ENCODE data around the gene DLD.
A peak's percentile ranks its signal among the peaks of the same experiment; 100 is the strongest.

DLD gene

DNA sequence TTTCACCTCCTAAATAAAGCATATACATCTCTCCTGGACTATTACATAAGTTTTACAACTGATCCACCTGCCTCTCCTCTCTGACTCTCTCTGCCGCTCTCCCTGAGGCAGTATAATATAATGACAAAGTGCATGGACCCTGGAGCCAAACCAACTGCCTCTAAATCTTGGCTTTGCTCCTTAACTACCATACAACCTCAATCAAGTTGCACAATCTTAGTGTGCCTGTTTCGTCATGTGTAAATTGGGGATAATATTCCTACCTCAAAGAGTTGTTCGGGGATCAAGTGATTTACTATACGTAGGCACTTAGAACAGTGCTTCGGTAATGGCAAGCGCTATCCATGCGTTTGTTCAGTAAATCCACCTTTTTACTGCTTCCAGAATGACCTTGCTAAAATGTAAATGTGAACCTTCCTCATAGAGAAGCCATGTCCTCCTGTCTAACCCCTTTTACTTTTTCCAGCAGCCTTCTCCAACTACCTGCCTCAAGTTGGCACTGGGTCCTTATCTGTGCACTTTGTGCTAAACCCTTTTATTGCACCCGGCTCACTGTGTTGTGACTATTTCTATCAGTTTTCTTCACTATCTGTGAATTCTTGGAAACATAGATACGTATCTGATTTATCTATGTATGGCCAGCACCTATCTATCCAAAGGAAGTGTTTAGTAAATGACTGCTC lies 30.6 kb upstream of the DLD start:
- no peaks in the 10 kb centered on the region for H3K27me3 Mint-ChIP-seq (ENCODE audit: low read depth)
- H3K4me1 Mint-ChIP-seq (ENCODE audit: low read depth), result peaks cover 22% of the 10 kb centered on the region
- no peak overlapping the region for H3K4me3 Mint-ChIP-seq
- peaks cover 1% of the 10 kb centered on the region for H3K36me3 Mint-ChIP-seq (ENCODE audit: low read depth)
- H3K27ac Mint-ChIP-seq, result no peak overlapping the region
- no peaks in the 10 kb centered on the region for H3K9me3 Mint-ChIP-seq

DNA sequence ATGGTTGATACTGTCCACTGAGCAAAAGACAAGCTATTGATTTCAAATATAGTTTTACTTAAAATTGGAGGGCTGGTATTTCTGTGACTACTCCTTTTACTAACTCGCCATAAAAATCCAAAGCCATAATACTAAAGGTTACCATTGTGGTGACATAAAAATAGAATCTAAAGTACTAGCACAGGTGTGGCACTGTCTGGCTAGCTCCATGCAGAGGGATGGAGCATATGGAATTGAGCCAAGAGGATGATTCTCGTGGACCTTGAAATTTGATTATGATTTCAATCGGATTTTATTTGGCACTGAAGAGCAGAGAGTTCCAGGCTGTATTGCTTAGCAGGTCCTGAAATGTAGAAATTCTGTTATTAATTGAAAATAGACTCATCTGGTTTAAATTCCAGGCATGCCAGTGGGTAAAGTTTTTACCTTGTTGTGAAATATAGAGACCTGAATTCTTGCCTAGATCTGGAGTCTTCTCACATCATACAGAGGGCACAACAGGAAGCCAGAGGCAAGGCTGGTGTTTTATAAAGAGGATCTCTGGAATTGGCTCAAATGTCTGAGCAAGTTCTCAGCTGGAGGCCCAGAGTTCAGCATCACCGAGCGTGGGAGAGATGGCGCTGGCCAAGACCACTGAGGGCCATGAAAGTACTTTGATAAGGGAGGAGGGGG lies 29.9 kb upstream of the DLD start:
- Mint-ChIP-seq H3K9me3 (no peaks in the 10 kb centered on the region), H3K36me3 (ENCODE audit: low read depth) (peaks cover 1% of the 10 kb centered on the region), H3K4me1 (ENCODE audit: low read depth) (peaks cover 27% of the 10 kb centered on the region), H3K27ac (no peak overlapping the region), H3K27me3 (ENCODE audit: low read depth) (no peaks in the 10 kb centered on the region), H3K4me3 (no peak overlapping the region)

DNA sequence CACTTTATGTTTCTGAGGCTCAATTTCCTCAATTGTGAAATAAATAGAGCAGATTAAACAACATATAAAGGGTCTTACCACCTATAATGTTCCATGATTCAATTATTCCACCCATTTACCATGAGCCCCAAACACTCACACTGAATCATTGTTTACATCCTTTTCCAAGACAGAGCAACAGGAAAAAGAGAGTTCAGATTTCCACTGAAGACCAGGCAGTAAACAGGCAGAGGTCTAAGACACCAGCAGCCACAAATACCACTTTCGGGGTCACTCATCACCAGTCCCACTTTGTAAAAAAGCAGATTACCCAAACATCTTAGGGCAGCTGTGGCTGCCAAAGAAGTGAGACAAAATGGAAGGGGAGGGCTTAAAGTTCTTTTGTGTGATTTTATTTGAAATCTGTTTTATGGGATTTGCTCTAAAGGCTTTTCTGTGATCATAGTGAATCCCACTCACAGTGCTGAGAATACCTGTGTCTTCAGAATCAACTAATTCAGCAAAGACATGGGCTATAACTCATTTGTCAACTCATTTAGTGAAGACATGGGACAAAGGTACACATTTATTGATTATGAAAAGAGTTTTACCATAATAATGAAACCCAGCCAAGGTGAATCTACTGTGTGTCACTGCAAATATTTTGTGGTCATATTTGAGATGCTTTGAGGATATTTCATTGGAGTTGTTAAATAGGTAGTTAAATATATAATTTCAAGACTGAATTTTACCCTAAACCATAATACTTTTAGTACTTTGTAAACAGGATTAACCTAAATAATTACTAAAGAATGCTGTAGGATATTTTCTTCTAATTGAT lies 24.8 kb upstream of the DLD start:
- Mint-ChIP-seq H3K4me3 (peak overlapping the region; percentile 39), H3K9me3 (no peaks in the 10 kb centered on the region), H3K27ac (peak overlapping the region; percentile 66), H3K27me3 (ENCODE audit: low read depth) (no peaks in the 10 kb centered on the region), H3K4me1 (ENCODE audit: low read depth) (peaks cover 15% of the 10 kb centered on the region), H3K36me3 (ENCODE audit: low read depth) (no peaks in the 10 kb centered on the region)

DNA sequence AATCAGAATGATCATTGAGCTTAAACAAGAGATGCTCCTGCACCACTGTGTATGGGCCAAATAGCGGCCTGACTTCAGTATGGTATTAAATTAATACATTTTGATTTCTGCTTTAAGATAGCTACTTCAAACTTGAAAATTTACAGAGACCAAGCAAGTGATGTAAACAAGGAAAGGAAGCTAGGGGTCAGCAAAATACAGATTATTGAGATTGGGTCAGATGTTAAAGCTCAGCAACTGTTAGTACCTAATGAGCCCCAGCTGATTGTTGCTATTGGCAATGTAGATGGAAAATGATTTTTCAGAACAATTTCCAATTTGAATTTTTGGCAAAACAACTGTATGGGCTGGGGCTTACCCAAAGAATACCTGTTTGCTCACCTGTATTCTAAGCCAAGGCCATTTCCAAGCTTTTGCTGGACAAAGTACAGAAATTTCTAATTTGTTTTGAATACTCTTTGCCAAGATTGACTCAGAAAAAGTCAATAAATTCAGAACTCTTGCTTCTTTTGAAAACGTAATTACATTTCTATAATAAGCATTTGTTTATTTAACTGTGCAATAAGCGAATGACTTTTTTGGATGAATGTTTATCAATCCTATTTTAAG lies 23.0 kb upstream of the DLD start:
- Mint-ChIP-seq H3K27me3 (ENCODE audit: low read depth) (no peaks in the 10 kb centered on the region), H3K4me3 (no peak overlapping the region), H3K27ac (no peak overlapping the region), H3K36me3 (ENCODE audit: low read depth) (no peaks in the 10 kb centered on the region), H3K4me1 (ENCODE audit: low read depth) (peaks cover 17% of the 10 kb centered on the region), H3K9me3 (no peaks in the 10 kb centered on the region)

DNA sequence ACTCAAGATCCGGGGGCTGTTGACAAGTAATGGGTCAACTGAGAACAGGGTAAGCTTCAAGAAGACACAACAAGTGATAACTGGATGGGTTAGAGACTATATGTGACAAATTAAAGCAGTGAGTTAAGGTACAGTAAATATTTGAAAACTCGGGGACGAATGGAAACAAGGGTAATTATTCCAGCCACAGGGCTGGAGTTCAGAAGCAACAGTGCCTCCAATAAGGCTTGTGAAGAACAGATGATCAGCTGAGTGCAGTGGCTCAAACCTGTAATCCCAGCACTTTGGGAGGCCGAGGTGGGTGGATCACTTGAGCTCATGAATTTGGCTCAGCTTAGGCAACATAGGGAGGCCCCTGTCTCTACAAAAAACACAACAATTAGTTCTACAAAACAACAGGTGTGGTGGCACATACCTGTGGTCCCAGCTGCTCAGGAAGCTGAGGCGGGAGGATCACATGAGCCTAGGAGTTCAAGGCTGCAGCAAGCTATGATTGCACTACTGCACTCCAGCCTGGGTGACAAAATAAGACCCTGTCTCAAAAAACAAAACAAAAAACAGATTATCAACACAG lies 20.5 kb upstream of the DLD start:
- H3K27ac Mint-ChIP-seq, result no peak overlapping the region
- no peaks in the 10 kb centered on the region for H3K9me3 Mint-ChIP-seq
- no peaks in the 10 kb centered on the region for H3K36me3 Mint-ChIP-seq (ENCODE audit: low read depth)
- H3K27me3 Mint-ChIP-seq (ENCODE audit: low read depth), result no peaks in the 10 kb centered on the region
- H3K4me1 Mint-ChIP-seq (ENCODE audit: low read depth), result peaks cover 22% of the 10 kb centered on the region
- no peak overlapping the region for H3K4me3 Mint-ChIP-seq

DNA sequence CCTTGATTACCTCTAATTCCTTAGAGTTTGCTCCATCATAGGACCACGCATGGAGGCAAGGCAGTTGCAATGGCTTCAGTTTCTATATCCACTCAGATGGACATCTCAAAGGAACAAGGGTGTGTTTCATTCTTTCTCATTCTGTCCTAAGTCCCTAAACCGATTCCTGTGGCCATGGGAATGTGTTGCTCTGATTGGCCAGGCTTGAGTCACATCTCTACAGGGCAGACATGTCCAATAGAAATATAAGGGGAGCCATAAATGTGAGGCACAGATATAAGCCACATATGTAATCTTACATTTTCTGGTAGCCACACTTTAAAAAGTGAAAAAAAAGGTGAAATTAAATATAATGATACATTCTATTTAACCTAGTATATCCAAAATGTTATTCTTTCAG lies 16.9 kb upstream of the DLD start:
- peaks cover 19% of the 10 kb centered on the region for H3K4me1 Mint-ChIP-seq (ENCODE audit: low read depth)
- no peak overlapping the region for H3K27ac Mint-ChIP-seq
- H3K36me3 Mint-ChIP-seq (ENCODE audit: low read depth), result no peaks in the 10 kb centered on the region
- H3K4me3 Mint-ChIP-seq, result no peak overlapping the region
- no peaks in the 10 kb centered on the region for H3K27me3 Mint-ChIP-seq (ENCODE audit: low read depth)
- H3K9me3 Mint-ChIP-seq, result no peaks in the 10 kb centered on the region

DNA sequence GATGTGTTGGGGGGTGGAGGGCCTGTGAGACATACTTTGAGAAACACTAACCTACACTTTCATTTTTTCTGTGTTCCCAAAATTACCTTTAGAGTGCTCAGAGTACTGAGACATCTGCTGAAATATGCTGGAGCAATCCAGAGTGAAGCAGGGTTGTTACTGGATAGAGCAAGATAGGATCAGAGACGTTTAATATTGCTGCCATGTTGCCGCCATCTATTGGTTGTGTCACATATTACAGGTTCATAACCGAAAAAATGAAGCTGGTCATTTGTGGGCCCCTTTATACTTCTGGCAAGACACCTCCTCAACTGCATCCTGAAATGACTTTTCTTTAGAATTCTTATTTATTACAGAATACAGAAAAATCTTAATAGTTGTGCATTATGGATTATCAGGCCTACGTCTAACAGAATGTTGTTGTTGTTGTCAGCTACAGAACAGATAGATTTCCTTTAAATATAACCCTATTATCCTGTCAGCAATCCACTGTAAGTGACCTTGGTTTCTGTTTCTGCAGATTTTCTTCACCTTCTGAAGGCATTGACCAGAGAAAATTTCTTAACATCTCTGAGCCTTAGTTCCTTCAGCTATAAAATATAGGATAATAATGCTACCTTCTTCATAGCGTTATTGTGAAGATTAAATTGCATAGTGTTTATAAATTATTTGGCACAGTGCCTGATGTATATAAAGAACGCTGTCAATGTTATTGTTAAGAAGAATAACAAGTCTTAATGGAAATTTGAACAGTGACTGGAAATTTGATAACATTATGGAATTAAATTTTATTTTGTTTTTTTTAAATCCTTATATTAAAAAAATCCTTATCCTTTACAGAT lies 16.2 kb upstream of the DLD start:
- Mint-ChIP-seq H3K4me3 (no peak overlapping the region), H3K27ac (no peak overlapping the region), H3K4me1 (ENCODE audit: low read depth) (peaks cover 23% of the 10 kb centered on the region), H3K9me3 (no peaks in the 10 kb centered on the region), H3K36me3 (ENCODE audit: low read depth) (no peaks in the 10 kb centered on the region), H3K27me3 (ENCODE audit: low read depth) (no peaks in the 10 kb centered on the region)

DNA sequence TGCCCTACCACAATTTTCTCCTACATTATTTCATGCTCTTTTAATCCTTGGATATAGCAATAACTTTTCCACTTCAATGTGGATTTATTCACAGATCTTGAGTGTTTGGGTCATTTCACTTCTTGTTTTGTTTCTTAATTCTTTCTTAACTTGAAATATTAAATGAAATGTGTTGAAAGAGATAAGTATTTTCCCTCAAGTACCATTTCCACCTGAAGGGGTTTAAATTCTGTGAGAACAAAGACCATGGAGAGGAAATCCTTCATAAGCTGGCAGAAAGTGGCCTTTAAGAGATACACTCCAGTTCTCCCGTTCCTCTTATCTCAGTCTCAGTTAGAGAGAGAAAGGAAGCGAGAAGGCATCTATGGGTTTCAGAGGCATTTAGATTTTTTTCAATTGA lies 14.1 kb upstream of the DLD start:
- Mint-ChIP-seq H3K4me1 (ENCODE audit: low read depth) (peaks cover 14% of the 10 kb centered on the region), H3K9me3 (no peaks in the 10 kb centered on the region), H3K36me3 (ENCODE audit: low read depth) (no peaks in the 10 kb centered on the region), H3K27ac (no peak overlapping the region), H3K4me3 (no peak overlapping the region), H3K27me3 (ENCODE audit: low read depth) (no peaks in the 10 kb centered on the region)

DNA sequence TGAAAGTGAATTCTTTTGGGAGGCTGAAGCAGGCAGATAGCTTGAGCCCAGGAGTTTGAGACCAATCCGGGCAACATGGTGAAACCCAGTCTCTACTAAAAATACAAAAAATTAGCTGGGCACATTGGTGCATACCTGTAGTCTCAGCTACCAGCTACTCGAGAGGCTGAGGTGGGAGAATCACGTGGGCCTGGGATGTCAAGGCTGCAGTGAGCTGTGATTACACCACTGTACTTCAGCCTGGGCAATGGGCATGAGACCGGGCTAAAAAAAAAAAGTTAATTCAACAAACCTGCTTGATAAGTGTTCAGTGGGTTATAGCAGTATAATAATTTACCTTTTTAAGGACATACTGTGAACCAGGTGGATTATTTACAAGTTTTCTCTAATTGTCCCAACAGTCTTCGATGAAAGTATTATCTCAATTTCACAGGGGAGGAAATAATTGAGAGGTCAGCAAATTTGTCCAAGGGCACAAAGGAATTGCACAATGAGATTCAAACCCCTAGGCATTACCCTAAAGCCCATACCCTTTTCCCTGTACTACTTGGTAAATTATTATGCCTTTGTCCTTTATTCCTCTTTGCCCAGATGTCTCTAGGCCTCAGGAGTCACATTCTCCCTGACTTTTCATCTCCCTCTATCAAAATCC lies 13.1 kb upstream of the DLD start:
- no peaks in the 10 kb centered on the region for H3K36me3 Mint-ChIP-seq (ENCODE audit: low read depth)
- peaks cover 5% of the 10 kb centered on the region for H3K27me3 Mint-ChIP-seq (ENCODE audit: low read depth)
- no peaks in the 10 kb centered on the region for H3K9me3 Mint-ChIP-seq
- H3K27ac Mint-ChIP-seq, result peak overlapping the region; percentile 5
- H3K4me3 Mint-ChIP-seq, result no peak overlapping the region
- peaks cover 14% of the 10 kb centered on the region for H3K4me1 Mint-ChIP-seq (ENCODE audit: low read depth)

DNA sequence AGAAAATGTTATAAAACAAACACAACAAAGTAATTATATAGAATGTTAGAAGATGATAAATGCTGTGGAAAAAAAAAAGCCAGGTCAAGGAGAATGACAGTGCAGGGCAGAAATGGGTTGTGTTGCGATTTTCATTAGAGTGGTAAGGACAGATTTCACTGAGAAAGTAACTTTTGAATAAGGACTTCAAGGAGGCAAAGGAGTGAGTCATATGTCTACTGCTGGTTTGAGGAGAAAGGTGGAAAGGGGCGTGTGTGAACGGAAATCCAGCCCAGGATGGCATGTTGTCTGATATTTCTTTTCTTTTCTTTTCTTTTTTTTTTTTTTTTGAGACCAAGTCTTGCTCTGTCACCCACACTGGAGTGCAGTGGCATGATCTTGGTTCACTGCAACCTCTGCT lies 12.3 kb upstream of the DLD start:
- no peak overlapping the region for H3K4me3 Mint-ChIP-seq
- no peaks in the 10 kb centered on the region for H3K36me3 Mint-ChIP-seq (ENCODE audit: low read depth)
- H3K27ac Mint-ChIP-seq, result no peak overlapping the region
- peaks cover 12% of the 10 kb centered on the region for H3K4me1 Mint-ChIP-seq (ENCODE audit: low read depth)
- no peaks in the 10 kb centered on the region for H3K9me3 Mint-ChIP-seq
- peaks cover 5% of the 10 kb centered on the region for H3K27me3 Mint-ChIP-seq (ENCODE audit: low read depth)

DNA sequence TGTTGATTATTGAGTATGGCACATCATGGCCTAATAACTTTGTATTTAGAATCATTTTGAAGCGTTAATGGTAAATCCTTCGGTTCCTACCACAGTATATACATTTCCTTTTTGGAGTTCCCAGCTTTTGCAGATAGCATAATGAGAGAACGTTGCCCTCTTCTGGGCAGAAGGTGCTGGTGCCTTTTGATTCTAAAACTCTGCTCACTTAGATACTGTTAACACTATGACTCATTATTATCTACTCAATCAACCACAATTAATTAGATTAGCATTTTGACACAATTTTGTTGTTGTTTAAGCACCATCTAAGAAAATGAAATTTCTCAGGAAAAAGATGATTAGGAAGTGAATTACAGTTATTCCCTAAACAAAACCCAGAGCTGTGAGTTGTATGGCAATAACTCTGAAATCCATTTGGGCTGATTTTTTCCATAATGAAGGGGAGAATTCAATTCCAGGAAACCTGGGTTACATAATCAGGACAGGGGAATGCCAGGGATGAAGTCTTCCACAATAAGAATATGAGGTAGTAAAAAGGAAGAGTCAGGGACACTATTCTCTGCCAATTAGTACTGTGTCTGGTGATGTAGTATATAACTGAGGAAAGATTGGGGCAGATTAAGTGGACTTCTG lies 11.5 kb upstream of the DLD start:
- Mint-ChIP-seq H3K4me1 (ENCODE audit: low read depth) (peaks cover 9% of the 10 kb centered on the region), H3K4me3 (no peak overlapping the region), H3K9me3 (no peaks in the 10 kb centered on the region), H3K27ac (no peak overlapping the region), H3K36me3 (ENCODE audit: low read depth) (no peaks in the 10 kb centered on the region), H3K27me3 (ENCODE audit: low read depth) (peaks cover 11% of the 10 kb centered on the region)

DNA sequence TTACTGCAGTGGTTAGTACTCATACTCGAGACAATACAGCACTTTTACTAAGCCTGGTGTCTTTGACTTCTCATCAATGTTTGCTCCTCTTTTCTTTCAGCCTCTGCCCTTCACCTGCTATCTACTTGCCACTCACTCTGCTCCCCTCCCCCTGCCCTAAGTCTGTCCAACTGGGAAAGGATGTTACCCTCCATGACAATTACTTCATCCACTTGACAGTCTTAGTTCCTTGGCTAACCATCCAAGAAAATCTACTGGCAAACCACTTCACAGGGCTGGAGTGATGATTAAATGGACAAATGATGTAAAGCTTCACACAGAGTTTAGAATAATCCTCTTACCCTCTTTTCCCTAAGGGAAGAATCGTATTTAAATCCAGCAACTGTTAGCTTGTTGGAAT lies 8.2 kb upstream of the DLD start:
- Mint-ChIP-seq H3K27ac (no peak overlapping the region), H3K36me3 (ENCODE audit: low read depth) (no peaks in the 10 kb centered on the region), H3K4me3 (no peak overlapping the region), H3K27me3 (ENCODE audit: low read depth) (peaks cover 21% of the 10 kb centered on the region), H3K9me3 (no peaks in the 10 kb centered on the region), H3K4me1 (ENCODE audit: low read depth) (peaks cover 5% of the 10 kb centered on the region)
